KOPT-K1 (cell line): ENCODE data around the gene CHRM4.

Experiments used
- H3K27ac ChIP-seq: fragments of 200-600 bp; sonication (generic); 2 replicates; pipeline ENCODE4 v1.5.1; 2016; ENCODE audit warnings: antibody characterized with exemption, mild to moderate bottlenecking, low read depth, low read length; ENCODE audit not compliant: poor library complexity, severe bottlenecking
- H3K36me3 ChIP-seq: fragments of 200-600 bp; sonication (generic); 2 replicates; pipeline ENCODE4 v1.5.1; 2017; ENCODE audit warnings: antibody characterized with exemption, mild to moderate bottlenecking, low read length, moderate library complexity; ENCODE audit not compliant: insufficient read depth
- H3K9me3 ChIP-seq: fragments of 200-600 bp; sonication (generic); 2 replicates; pipeline ENCODE4 v1.5.1; 2017; ENCODE audit warnings: antibody characterized with exemption, low read length, mild to moderate bottlenecking; ENCODE audit not compliant: insufficient read depth, poor library complexity, severe bottlenecking

CHRM4 gene

GRCh38 chr11:46389450-46390330 lies 1.9 kb downstream of the CHRM4 start:
- Histone ChIP-seq H3K9me3 (no peaks in the 10 kb centered on the region), H3K27ac (no peak overlapping the region)

GRCh38 chr11:46388619-46389449 lies 2.7 kb downstream of the CHRM4 start:
- H3K9me3 ChIP-seq = no peaks in the 10 kb centered on the region
- no peak overlapping the region for H3K27ac ChIP-seq
- H3K36me3 ChIP-seq = no peaks in the 10 kb centered on the region

More at GRCh38 chr11:46389450-46390330, 1.9 kb downstream of the CHRM4 start:
- H3K36me3 ChIP-seq = no peaks in the 10 kb centered on the region

GRCh38 chr11:46387919-46388618 lies 3.5 kb downstream of the CHRM4 start:
- no peak overlapping the region for H3K27ac ChIP-seq
- H3K36me3 ChIP-seq = peaks cover 1% of the 10 kb centered on the region; the same call in 1 of the 2 replicates
- no peaks in the 10 kb centered on the region for H3K9me3 ChIP-seq

GRCh38 chr11:46387456-46387855 lies 4.1 kb downstream of the CHRM4 start:
- no peaks in the 10 kb centered on the region for H3K9me3 ChIP-seq
- no peak overlapping the region for H3K27ac ChIP-seq
- H3K36me3 ChIP-seq = peaks cover 7% of the 10 kb centered on the region; the same call in 1 of the 2 replicates

GRCh38 chr11:46386674-46387073 lies 4.9 kb downstream of the CHRM4 start:
- H3K9me3 ChIP-seq = no peaks in the 10 kb centered on the region
- no peak overlapping the region for H3K27ac ChIP-seq
- H3K36me3 ChIP-seq = peaks cover 7% of the 10 kb centered on the region; the same call in 1 of the 2 replicates

GRCh38 chr11:46386005-46386578 lies 5.5 kb downstream of the CHRM4 start:
- H3K9me3 ChIP-seq = no peaks in the 10 kb centered on the region
- no peak overlapping the region for H3K27ac ChIP-seq
- H3K36me3 ChIP-seq = peaks cover 7% of the 10 kb centered on the region; the same call in 1 of the 2 replicates

- H3K36me3 ChIP-seq = peaks cover 7% of the 10 kb centered on the region; the same call in 1 of the 2 replicates
- H3K27ac ChIP-seq = no peak overlapping the region
- no peaks in the 10 kb centered on the region for H3K9me3 ChIP-seq
Measured at GRCh38 chr11:46385169-46386004, 6.2 kb downstream of the CHRM4 start.

GRCh38 chr11:46383974-46384701 lies 7.4 kb downstream of the CHRM4 start:
- Histone ChIP-seq H3K27ac (no peak overlapping the region), H3K9me3 (no peaks in the 10 kb centered on the region), H3K36me3 (peaks cover 14% of the 10 kb centered on the region)

- Histone ChIP-seq H3K36me3 (peaks cover 22% of the 10 kb centered on the region), H3K9me3 (no peaks in the 10 kb centered on the region), H3K27ac (no peak overlapping the region)
Measured at GRCh38 chr11:46383404-46383758, 8.2 kb downstream of the CHRM4 start.

GRCh38 chr11:46382646-46383403 lies 8.8 kb downstream of the CHRM4 start:
- H3K27ac ChIP-seq = no peak overlapping the region
- no peaks in the 10 kb centered on the region for H3K9me3 ChIP-seq
- H3K36me3 ChIP-seq = peaks cover 27% of the 10 kb centered on the region

- H3K9me3 ChIP-seq = no peaks in the 10 kb centered on the region
- H3K36me3 ChIP-seq = peaks cover 35% of the 10 kb centered on the region
- H3K27ac ChIP-seq = no peak overlapping the region
Measured at GRCh38 chr11:46381819-46382645, 9.5 kb downstream of the CHRM4 start.

- H3K36me3 ChIP-seq = peaks cover 43% of the 10 kb centered on the region
- no peaks in the 10 kb centered on the region for H3K9me3 ChIP-seq
- no peak within 1 kb of the TSS for H3K27ac ChIP-seq
Measured at GRCh38 chr11:46381048-46381818, 10.3 kb downstream of the CHRM4 start, which contains the start of gene MDK. MDK (plus strand) TSS chr11:46381669; CDS start chr11:46382058, 389 bp downstream.
